Measurements from ENCODE around the gene AKIP1. TPM values are rescaled to one million over a fixed set of nuclear protein-coding genes. Genes with fewer than 3 reads are reported as not detected.

Gene AKIP1
- total RNA-seq, 1 experiment from 2014 or later: 30.3 TPM

DNA sequence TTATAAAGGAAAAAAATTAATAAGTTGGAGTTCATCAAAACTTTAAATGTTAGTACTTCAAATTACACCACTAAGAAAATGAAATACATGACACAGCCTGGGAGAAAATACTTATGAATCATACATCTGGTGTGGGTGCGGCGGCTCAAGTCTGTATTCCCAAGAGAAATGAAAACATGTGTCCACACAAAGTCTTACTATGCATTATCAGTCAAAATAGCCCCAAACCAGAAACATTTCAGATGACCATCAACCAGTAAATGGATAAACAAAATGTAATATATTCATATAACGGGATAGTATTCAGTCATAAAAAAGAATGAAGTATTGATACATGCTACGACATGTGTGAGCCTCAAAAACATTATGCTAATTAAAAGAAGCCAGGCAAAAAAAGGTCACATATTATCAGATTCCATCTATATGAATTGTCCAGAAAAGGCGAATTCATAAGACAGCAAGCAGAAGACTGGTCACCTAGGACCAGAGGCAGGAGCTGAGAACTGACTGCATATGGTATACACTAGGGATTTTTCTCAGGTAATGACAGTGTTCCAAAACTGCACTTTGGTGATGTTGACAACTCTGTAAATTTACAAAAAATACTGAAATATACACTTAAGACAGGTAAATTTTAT lies 5.3 kb upstream of the AKIP1 start:
- no peak for DNase-seq (ENCODE audit: low read depth, low spot score)
- no peaks in the 10 kb centered on the region for H3K79me2 ChIP-seq (ENCODE audit: insufficient read depth, low read length)
- no peaks in the 10 kb centered on the region for H3K27me3 ChIP-seq (ENCODE audit: insufficient read depth, low read length)
- peaks cover 3 to 8% of the 10 kb centered on the region in 2 experiments for H3K4me1 ChIP-seq (ENCODE audit: control insufficient read depth in 1 of 2, insufficient read depth in 2 of 2, low read length in 2 of 2)
- no peaks in the 10 kb centered on the region for H4K20me1 ChIP-seq (ENCODE audit: insufficient read depth)
- no peak for ATAC-seq
- no peak overlapping the region for H3K27ac ChIP-seq (ENCODE audit: low read depth, low read length)
- no peak overlapping the region for H3K4me3 ChIP-seq (replicated peaks in 1 of 2; ENCODE audit: low read depth in 1 of 2, low read length in 2 of 2)
- H3K9me3 ChIP-seq (ENCODE audit: control insufficient read depth in 1 of 2, insufficient read depth in 1 of 2, low read depth in 1 of 2, low read length in 2 of 2): no peaks in the 10 kb centered on the region
- CTCF ChIA-PET: interaction anchor here (1.4 kb wide), 1 partner anchor 92 kb away, joined by 3 read pairs; no protein-coding TSS in a partner anchor
- RAD21 ChIA-PET (ENCODE audit: low non-redundant PET in 1 of 2, low total read pairs in 2 of 2, uncharacterized antibody in 2 of 2, unreplicated experiment in 2 of 2): no interaction called here
- intact Hi-C loops (cut with micrococcal nuclease): no loop called here
- no peaks in the 10 kb centered on the region for H3K9me2 ChIP-seq (ENCODE audit: insufficient read depth)
- no peak overlapping the region for H3K9ac ChIP-seq (ENCODE audit: low read length)
- TF ChIP-seq, protein P1, sequence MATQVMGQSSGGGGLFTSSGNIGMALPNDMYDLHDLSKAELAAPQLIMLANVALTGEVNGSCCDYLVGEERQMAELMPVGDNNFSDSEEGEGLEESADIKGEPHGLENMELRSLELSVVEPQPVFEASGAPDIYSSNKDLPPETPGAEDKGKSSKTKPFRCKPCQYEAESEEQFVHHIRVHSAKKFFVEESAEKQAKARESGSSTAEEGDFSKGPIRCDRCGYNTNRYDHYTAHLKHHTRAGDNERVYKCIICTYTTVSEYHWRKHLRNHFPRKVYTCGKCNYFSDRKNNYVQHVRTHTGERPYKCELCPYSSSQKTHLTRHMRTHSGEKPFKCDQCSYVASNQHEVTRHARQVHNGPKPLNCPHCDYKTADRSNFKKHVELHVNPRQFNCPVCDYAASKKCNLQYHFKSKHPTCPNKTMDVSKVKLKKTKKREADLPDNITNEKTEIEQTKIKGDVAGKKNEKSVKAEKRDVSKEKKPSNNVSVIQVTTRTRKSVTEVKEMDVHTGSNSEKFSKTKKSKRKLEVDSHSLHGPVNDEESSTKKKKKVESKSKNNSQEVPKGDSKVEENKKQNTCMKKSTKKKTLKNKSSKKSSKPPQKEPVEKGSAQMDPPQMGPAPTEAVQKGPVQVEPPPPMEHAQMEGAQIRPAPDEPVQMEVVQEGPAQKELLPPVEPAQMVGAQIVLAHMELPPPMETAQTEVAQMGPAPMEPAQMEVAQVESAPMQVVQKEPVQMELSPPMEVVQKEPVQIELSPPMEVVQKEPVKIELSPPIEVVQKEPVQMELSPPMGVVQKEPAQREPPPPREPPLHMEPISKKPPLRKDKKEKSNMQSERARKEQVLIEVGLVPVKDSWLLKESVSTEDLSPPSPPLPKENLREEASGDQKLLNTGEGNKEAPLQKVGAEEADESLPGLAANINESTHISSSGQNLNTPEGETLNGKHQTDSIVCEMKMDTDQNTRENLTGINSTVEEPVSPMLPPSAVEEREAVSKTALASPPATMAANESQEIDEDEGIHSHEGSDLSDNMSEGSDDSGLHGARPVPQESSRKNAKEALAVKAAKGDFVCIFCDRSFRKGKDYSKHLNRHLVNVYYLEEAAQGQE (IDR thresholded peaks at IDR 0.05; ENCODE audit: low read depth): no peak
- TF ChIP-seq CEBPB (IDR thresholded peaks at IDR 0.05; ENCODE audit: low read depth): no peak
- no peak for TF ChIP-seq JUND (IDR thresholded peaks at IDR 0.05)
- TF ChIP-seq ZNF274 (IDR thresholded peaks at IDR 0.05; ENCODE audit: low read depth, low read length): no peak
- no peak for TF ChIP-seq EGR1 (IDR thresholded peaks at IDR 0.05; ENCODE audit: low read depth)
- TF ChIP-seq SIN3A (IDR thresholded peaks at IDR 0.05; ENCODE audit: low read depth): no peak
- TF ChIP-seq RAD21 (IDR thresholded peaks at IDR 0.05; ENCODE audit: low read depth): no peak
- TF ChIP-seq SRF (IDR thresholded peaks at IDR 0.05; ENCODE audit: low read depth): no peak
- no peak for TF ChIP-seq YY1 (IDR thresholded peaks at IDR 0.05; ENCODE audit: extremely low read depth, insufficient replicate concordance, low read depth, low read length)
- TF ChIP-seq POLR2A (IDR thresholded peaks at IDR 0.05; ENCODE audit: borderline replicate concordance, extremely low read depth, insufficient read depth, insufficient read length): no peak
- no peak for TF ChIP-seq EZH2phosphoT487 (IDR thresholded peaks at IDR 0.05; ENCODE audit: borderline replicate concordance)
- TF ChIP-seq, protein P2, sequence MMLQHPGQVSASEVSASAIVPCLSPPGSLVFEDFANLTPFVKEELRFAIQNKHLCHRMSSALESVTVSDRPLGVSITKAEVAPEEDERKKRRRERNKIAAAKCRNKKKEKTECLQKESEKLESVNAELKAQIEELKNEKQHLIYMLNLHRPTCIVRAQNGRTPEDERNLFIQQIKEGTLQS (IDR thresholded peaks at IDR 0.05): no peak
- TF ChIP-seq CBX3 (IDR thresholded peaks at IDR 0.05; ENCODE audit: low read depth): no peak
- no peak overlapping the region for H3K4me2 ChIP-seq (ENCODE audit: low read length)
- POLR2A ChIA-PET: no interaction called here
- BruUV-seq (replicated peaks): no TSS peak
- no peak overlapping the region for H2AFZ ChIP-seq (ENCODE audit: low read depth, low read length, poor library complexity, severe bottlenecking)
- no peaks in the 10 kb centered on the region for H3K36me3 ChIP-seq (ENCODE audit: control insufficient read depth in 1 of 2, insufficient read depth in 2 of 2, low read length in 2 of 2)
